ENCODE measurements around the gene XIRP2.

XIRP2 gene

DNA sequence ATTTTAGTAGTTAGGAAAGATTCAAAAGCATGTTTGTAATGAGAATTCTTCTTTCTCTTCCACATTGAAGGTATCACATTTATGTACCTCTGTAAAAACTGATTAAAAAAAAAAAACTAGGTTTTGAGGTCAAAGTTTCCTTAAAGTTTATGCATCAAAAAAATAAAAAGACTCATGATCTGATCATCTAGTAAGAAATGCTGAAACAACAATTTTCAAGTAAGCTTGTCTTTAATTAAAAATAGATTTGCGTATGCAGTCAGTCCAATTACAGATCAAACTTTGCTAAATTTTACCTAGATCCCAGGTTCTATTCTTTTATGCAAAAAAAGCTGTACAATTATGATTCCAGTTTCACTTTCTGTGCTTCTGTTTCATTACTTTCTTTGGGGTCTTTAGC is 409.0 kb downstream of the XIRP2 start:
- DNase-seq: no peak

DNA sequence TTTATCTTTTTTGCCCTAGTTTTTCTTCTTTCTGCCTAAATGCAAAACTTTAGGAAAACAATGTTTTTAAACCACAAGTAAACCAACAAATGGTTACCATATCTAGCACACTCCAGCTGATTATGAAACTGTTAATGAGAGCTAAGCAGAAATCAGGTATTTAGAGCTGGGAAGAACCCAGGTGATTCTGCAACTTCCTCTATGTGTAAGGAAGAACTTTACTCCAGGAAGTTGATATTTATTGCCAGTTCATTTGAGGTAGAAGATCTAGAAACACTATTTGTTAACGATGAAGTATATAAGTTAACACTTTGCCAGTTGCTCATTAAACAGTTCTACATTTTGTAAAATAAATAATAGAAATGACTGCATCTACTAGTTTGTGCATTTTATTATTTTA is 409.7 kb downstream of the XIRP2 start:
- no peak for DNase-seq
